CD4-positive, alpha-beta T cell (primary cell): ENCODE results near the gene HECTD1. TPM values are rescaled to one million over a fixed set of nuclear protein-coding genes. Genes with fewer than 3 reads are reported as not detected.

ENCODE experiments used
- ATAC-seq: fragments of 200-7000 bp; cut with Tn5 transposase; one replicate; pipeline ENCODE4 v1.10.0; 2022; ENCODE audit warnings: mild to moderate bottlenecking; ENCODE audit not compliant: poor library complexity
- CTCF ChIA-PET: fragments of 350-600 bp; sonication (Branson Sonifier 250); formaldehyde crosslinking; loops from one replicate; lab custom pipeline; 2021; ENCODE audit warnings: antibody characterized with exemption, inconsistent platforms; lab: Charles Lee
- POLR2A ChIA-PET: fragments of 350-600 bp; sonication (Branson Sonifier 250); formaldehyde crosslinking; loops from one replicate; lab custom pipeline; 2021; ENCODE audit warnings: antibody characterized with exemption, inconsistent platforms; lab: Charles Lee
- DNase-seq, 14 experiments: peaks; one replicate each; pipeline ENCODE4 v3.0.0-alpha.2; 2013 to 2020; ENCODE audit warnings: mixed read lengths in 2 of 14
- H3K27ac ChIP-seq, 2 donors: one replicate each; pipeline versions ENCODE4 v1.5.1 to v1.7.0; 2013; ENCODE audit warnings: low read length in 2 of 2, low read depth in 1 of 2, mild to moderate bottlenecking in 1 of 2
- H3K27me3 ChIP-seq, 2 experiments: 1 replicate in 1 of 2; 2 replicates in 1 of 2; pipeline versions ENCODE4 v1.6.1 to v1.7.0; 2013; ENCODE audit warnings: low read length in 2 of 2, control low read depth in 1 of 2, mild to moderate bottlenecking in 1 of 2, moderate library complexity in 1 of 2; ENCODE audit not compliant: insufficient read depth in 2 of 2, control insufficient read depth in 1 of 2
- H3K36me3 ChIP-seq: one replicate; pipeline ENCODE4 v1.6.1; 2013; ENCODE audit warnings: low read length, control low read depth; ENCODE audit not compliant: insufficient read depth
- H3K4me1 ChIP-seq: one replicate; pipeline ENCODE4 v1.6.1; 2013; ENCODE audit warnings: low read length, control low read depth; ENCODE audit not compliant: insufficient read depth
- H3K4me3 ChIP-seq: one replicate; pipeline ENCODE4 v1.5.1; 2013; ENCODE audit warnings: mild to moderate bottlenecking, low read length, moderate library complexity
- H3K9me3 ChIP-seq, 2 experiments: 1 replicate in 1 of 2; 2 replicates in 1 of 2; pipeline versions ENCODE4 v1.6.1 to v1.7.0; 2013; ENCODE audit warnings: low read length in 2 of 2, mild to moderate bottlenecking in 2 of 2, control low read depth in 1 of 2, moderate library complexity in 1 of 2; ENCODE audit not compliant: control insufficient read depth in 1 of 2, insufficient read depth in 1 of 2
- H3K27ac Mint-ChIP-seq: one replicate; pipeline ENCODE4 v1.8.0; 2020; ENCODE audit warnings: mixed read lengths
- H3K27me3 Mint-ChIP-seq: one replicate; pipeline ENCODE4 v1.8.0; 2021; ENCODE audit warnings: mixed read lengths
- H3K36me3 Mint-ChIP-seq: one replicate; pipeline ENCODE4 v1.8.0; 2021; ENCODE audit warnings: low read depth, mixed read lengths
- H3K4me1 Mint-ChIP-seq: one replicate; pipeline ENCODE4 v1.8.0; 2021; ENCODE audit warnings: low read depth, mixed read lengths
- H3K4me3 Mint-ChIP-seq: one replicate; pipeline ENCODE4 v1.8.0; 2020; ENCODE audit warnings: mild to moderate bottlenecking, mixed read lengths
- H3K9me3 Mint-ChIP-seq: one replicate; pipeline ENCODE4 v1.8.0; 2020; ENCODE audit warnings: mixed read lengths
- CTCF ChIP-seq: fragments of 200-600 bp; IDR thresholded peaks from one replicate; pipeline ENCODE4 v1.8.0; 2022; ENCODE audit warnings: antibody characterized with exemption, mild to moderate bottlenecking
- intact Hi-C, 2 experiments: fragments of 100-400 bp; cut with DNase I in 1 of 2; cut with micrococcal nuclease in 1 of 2; formaldehyde crosslinking; loops; one replicate each; pipeline versions ENCODE4 v1.15.1 to v1.9.0; 2023 to 2025; cut with DNase I, micrococcal nuclease
- total RNA-seq, 174 experiments: library from RNA in 2 of 174; stranded (reverse) in 2 of 174; gene quantifications; one replicate each; pipeline ENCODE4 v1.2.3 and lab custom pipeline; 2021 to 2026

The HECTD1 gene
- total RNA-seq, 2 experiments from 2014 or later, result 162 to 168 TPM

GRCh38 chr14:31224808-31225207, 17.2 kb upstream of the HECTD1 start:
- Histone ChIP-seq H3K4me3 (no peak overlapping the region), H3K36me3 (no peaks in the 10 kb centered on the region), H3K27me3 (no peaks in the 10 kb centered on the region), H3K9me3 (peaks cover 0 to 5% of the 10 kb centered on the region in 2 experiments), H3K27ac (no peak overlapping the region), H3K4me1 (no peaks in the 10 kb centered on the region)
- DNase-seq (no peak), ATAC-seq (no peak)
- Mint-ChIP-seq H3K4me3 (no peak overlapping the region), H3K36me3 (no peaks in the 10 kb centered on the region), H3K27ac (no peak overlapping the region), H3K4me1 (no peaks in the 10 kb centered on the region), H3K9me3 (no peaks in the 10 kb centered on the region), H3K27me3 (no peaks in the 10 kb centered on the region)
- no peak for TF ChIP-seq CTCF
- intact Hi-C loops, result no loop called here
- CTCF ChIA-PET, result no interaction called here
- POLR2A ChIA-PET, result no interaction called here

- Mint-ChIP-seq H3K36me3 (no peaks in the 10 kb centered on the region), H3K27ac (no peak overlapping the region)
- POLR2A ChIA-PET, result interaction anchor here (1.1 kb wide), 1 partner anchor 15 kb away, joined by 4 read pairs; the partner anchor contains the start of gene HECTD1
These were observed 15.7 kb upstream of the HECTD1 start for GRCh38 chr14:31223331-31223730.

GRCh38 chr14:31222834-31223233, 15.2 kb upstream of the HECTD1 start:
- H3K36me3 ChIP-seq, result no peaks in the 10 kb centered on the region
- POLR2A ChIA-PET, result interaction anchor here (1.1 kb wide), 1 partner anchor 15 kb away, joined by 4 read pairs; the partner anchor contains the start of gene HECTD1

More at GRCh38 chr14:31223331-31223730, 15.7 kb upstream of the HECTD1 start:
- no peaks in the 10 kb centered on the region for H3K4me1 ChIP-seq
- intact Hi-C loops, result no loop called here
- CTCF ChIA-PET, result no interaction called here
- Mint-ChIP-seq H3K9me3 (no peaks in the 10 kb centered on the region), H3K4me1 (no peaks in the 10 kb centered on the region), H3K4me3 (no peak overlapping the region), H3K27me3 (no peaks in the 10 kb centered on the region)
- H3K4me3 ChIP-seq, result no peak overlapping the region
- H3K27ac ChIP-seq, result no peak overlapping the region
- no peaks in the 10 kb centered on the region for H3K36me3 ChIP-seq
- no peak for ATAC-seq
- H3K9me3 ChIP-seq, result peaks cover 0 to 5% of the 10 kb centered on the region in 2 experiments
- TF ChIP-seq CTCF, result no peak
- no peak for DNase-seq
- H3K27me3 ChIP-seq, result no peaks in the 10 kb centered on the region

More at GRCh38 chr14:31222834-31223233, 15.2 kb upstream of the HECTD1 start:
- Mint-ChIP-seq H3K4me3 (no peak overlapping the region), H3K4me1 (no peaks in the 10 kb centered on the region), H3K36me3 (no peaks in the 10 kb centered on the region), H3K27ac (no peak overlapping the region), H3K9me3 (no peaks in the 10 kb centered on the region), H3K27me3 (no peaks in the 10 kb centered on the region)
- intact Hi-C loops, result no loop called here
- Histone ChIP-seq H3K9me3 (peaks cover 0 to 5% of the 10 kb centered on the region in 2 experiments), H3K4me1 (no peaks in the 10 kb centered on the region), H3K27me3 (no peaks in the 10 kb centered on the region), H3K4me3 (no peak overlapping the region), H3K27ac (no peak overlapping the region)
- TF ChIP-seq CTCF, result no peak
- CTCF ChIA-PET, result no interaction called here
- ATAC-seq (no peak), DNase-seq (no peak)
